Endothelial cell (in vitro differentiated cells): ENCODE measurements around the gene PRKAG2. TPM values are rescaled to one million over a fixed set of nuclear protein-coding genes. Genes with fewer than 3 reads are reported as not detected.

Experiments
- DNase-seq: peaks from one replicate; pipeline ENCODE4 v3.0.0; 2021; ENCODE audit warnings: low spot score
- H3K27ac Mint-ChIP-seq: one replicate; pipeline ENCODE4 v1.8.0; 2021; ENCODE audit warnings: mixed read lengths, inconsistent platforms; ENCODE audit not compliant: unreplicated experiment
- H3K27me3 Mint-ChIP-seq: one replicate; pipeline ENCODE4 v1.8.0; 2021; ENCODE audit warnings: mild to moderate bottlenecking, moderate library complexity, mixed read lengths, inconsistent platforms; ENCODE audit not compliant: unreplicated experiment
- H3K36me3 Mint-ChIP-seq: one replicate; pipeline ENCODE4 v1.8.0; 2021; ENCODE audit warnings: mild to moderate bottlenecking, low read depth, mixed read lengths, inconsistent platforms; ENCODE audit not compliant: unreplicated experiment
- H3K4me1 Mint-ChIP-seq: one replicate; pipeline ENCODE4 v1.8.0; 2021; ENCODE audit warnings: mild to moderate bottlenecking, mixed read lengths, inconsistent platforms; ENCODE audit not compliant: unreplicated experiment
- H3K4me3 Mint-ChIP-seq: one replicate; pipeline ENCODE4 v1.8.0; 2021; ENCODE audit warnings: mild to moderate bottlenecking, mixed read lengths, inconsistent platforms; ENCODE audit not compliant: unreplicated experiment
- H3K9me3 Mint-ChIP-seq: one replicate; pipeline ENCODE4 v1.8.0; 2021; ENCODE audit warnings: mixed read lengths, inconsistent platforms; ENCODE audit not compliant: unreplicated experiment
- total RNA-seq: library from RNA; stranded (reverse); fragmentation: NEBNext Ultra II Directional; extraction: Animal tissue kit (Norgen Biotek cat#: 25700); gene quantifications from one replicate; pipeline ENCODE4 v1.2.1, GENCODE V29; 2021; ENCODE audit not compliant: unreplicated experiment
- TF ChIP-seq, protein P1 (sequence below): fragments of 200-600 bp; sonication (generic); IDR thresholded peaks from one replicate; pipeline ENCODE4 v1.5.0; 2021; ENCODE audit warnings: antibody characterized with exemption; ENCODE audit not compliant: unreplicated experiment

Gene PRKAG2
- total RNA-seq, 1 donor from 2014 or later: 16.0 TPM

- Mint-ChIP-seq H3K27ac (no peak overlapping the region), H3K4me3 (no peak overlapping the region), H3K36me3 (no peaks in the 10 kb centered on the region), H3K27me3 (peaks cover 3% of the 10 kb centered on the region), H3K4me1 (no peaks in the 10 kb centered on the region), H3K9me3 (no peaks in the 10 kb centered on the region)
- TF ChIP-seq, protein P1, sequence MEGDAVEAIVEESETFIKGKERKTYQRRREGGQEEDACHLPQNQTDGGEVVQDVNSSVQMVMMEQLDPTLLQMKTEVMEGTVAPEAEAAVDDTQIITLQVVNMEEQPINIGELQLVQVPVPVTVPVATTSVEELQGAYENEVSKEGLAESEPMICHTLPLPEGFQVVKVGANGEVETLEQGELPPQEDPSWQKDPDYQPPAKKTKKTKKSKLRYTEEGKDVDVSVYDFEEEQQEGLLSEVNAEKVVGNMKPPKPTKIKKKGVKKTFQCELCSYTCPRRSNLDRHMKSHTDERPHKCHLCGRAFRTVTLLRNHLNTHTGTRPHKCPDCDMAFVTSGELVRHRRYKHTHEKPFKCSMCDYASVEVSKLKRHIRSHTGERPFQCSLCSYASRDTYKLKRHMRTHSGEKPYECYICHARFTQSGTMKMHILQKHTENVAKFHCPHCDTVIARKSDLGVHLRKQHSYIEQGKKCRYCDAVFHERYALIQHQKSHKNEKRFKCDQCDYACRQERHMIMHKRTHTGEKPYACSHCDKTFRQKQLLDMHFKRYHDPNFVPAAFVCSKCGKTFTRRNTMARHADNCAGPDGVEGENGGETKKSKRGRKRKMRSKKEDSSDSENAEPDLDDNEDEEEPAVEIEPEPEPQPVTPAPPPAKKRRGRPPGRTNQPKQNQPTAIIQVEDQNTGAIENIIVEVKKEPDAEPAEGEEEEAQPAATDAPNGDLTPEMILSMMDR: no peak
- DNase-seq: no peak
These were observed 195.2 kb downstream of the PRKAG2 start for GRCh38 chr7:151681726-151682125.

- H3K27ac Mint-ChIP-seq: no peak overlapping the region
- H3K36me3 Mint-ChIP-seq: no peaks in the 10 kb centered on the region
- H3K4me1 Mint-ChIP-seq: no peaks in the 10 kb centered on the region
- DNase-seq: no peak
- no peak overlapping the region for H3K4me3 Mint-ChIP-seq
- TF ChIP-seq, protein P1: no peak
- no peaks in the 10 kb centered on the region for H3K9me3 Mint-ChIP-seq
- peaks cover 3% of the 10 kb centered on the region for H3K27me3 Mint-ChIP-seq
These were observed 196.1 kb downstream of the PRKAG2 start for GRCh38 chr7:151680810-151681209.

- peaks cover 5% of the 10 kb centered on the region for H3K4me1 Mint-ChIP-seq
- peaks cover 7% of the 10 kb centered on the region for H3K27me3 Mint-ChIP-seq
- no peaks in the 10 kb centered on the region for H3K9me3 Mint-ChIP-seq
- H3K27ac Mint-ChIP-seq: no peak overlapping the region
- no peak overlapping the region for H3K4me3 Mint-ChIP-seq
- DNase-seq: no peak
- TF ChIP-seq, protein P1: no peak
- no peaks in the 10 kb centered on the region for H3K36me3 Mint-ChIP-seq
These were observed 196.9 kb downstream of the PRKAG2 start for GRCh38 chr7:151679881-151680612.

GRCh38 chr7:151679071-151679708, 197.7 kb downstream of the PRKAG2 start:
- Mint-ChIP-seq H3K9me3 (no peaks in the 10 kb centered on the region), H3K4me1 (peaks cover 5% of the 10 kb centered on the region), H3K27me3 (peaks cover 10% of the 10 kb centered on the region), H3K27ac (no peak overlapping the region), H3K4me3 (no peak overlapping the region), H3K36me3 (no peaks in the 10 kb centered on the region)
- DNase-seq: no peak
- TF ChIP-seq, protein P1: no peak

GRCh38 chr7:151678227-151678604, 198.7 kb downstream of the PRKAG2 start:
- TF ChIP-seq, protein P1: no peak
- H3K9me3 Mint-ChIP-seq: no peaks in the 10 kb centered on the region
- DNase-seq: no peak
- peaks cover 9% of the 10 kb centered on the region for H3K4me1 Mint-ChIP-seq
- peaks cover 10% of the 10 kb centered on the region for H3K27me3 Mint-ChIP-seq
- no peaks in the 10 kb centered on the region for H3K36me3 Mint-ChIP-seq
- H3K4me3 Mint-ChIP-seq: no peak overlapping the region
- no peak overlapping the region for H3K27ac Mint-ChIP-seq
